Globus pallidus (tissue), 1 donor: ENCODE results near the gene TRABD2B.

ENCODE experiments used
- DNase-seq: peaks from one replicate; pipeline ENCODE4 v3.0.0-alpha.2; 2015; ENCODE audit warnings: low spot score

The TRABD2B gene

GRCh38 chr1:47908258-47908657, 88.9 kb downstream of the TRABD2B start:
- no peak for DNase-seq

DNA sequence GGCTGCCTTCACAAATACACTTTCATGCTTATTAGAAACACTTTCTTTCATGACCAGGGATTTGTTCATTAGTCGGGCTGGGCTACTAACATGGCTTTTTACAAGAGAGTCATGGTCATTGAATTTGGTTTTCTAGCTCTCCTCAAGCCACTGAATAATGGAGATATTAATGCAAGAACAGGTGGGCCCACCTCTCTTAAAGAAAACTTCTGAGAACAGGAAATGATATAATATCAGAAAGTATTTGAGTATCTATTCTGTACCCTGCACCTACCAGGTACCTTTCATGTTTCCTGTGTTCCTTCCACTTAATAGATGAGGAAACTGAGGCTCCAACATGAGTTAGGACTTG, 90.0 kb downstream of the TRABD2B start:
- DNase-seq: no peak

DNA sequence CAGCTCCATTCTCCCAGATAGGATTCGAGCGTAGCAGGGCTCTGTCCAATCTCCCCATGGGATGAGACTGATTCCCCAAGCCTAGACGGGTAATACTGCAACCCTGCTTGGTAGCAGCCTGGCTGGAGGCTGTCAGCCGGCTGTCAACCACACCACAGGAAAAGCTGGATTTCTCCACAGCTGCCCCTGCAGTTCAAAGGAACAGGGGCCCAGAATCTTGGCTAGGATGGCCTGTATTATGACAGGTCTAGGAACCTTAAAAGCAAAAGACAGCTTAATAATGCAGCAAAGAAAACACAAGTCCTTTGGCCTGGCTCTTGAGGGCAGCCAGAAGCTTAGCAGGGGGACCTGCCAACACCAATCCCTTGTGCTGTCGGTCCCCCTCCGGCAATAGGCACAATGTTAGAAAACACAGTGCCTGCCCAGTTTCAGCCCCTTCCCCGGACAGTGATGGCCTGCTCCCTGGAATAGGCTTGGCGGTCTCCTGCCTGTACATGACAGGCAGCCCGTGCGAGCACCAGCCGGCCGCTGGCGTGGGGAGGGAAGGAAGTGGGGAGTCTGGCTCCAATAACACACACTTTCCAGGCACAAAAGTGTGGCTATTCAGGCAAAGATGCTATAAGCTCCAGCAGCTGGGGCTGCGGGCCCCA, 90.5 kb downstream of the TRABD2B start:
- no peak for DNase-seq

DNA sequence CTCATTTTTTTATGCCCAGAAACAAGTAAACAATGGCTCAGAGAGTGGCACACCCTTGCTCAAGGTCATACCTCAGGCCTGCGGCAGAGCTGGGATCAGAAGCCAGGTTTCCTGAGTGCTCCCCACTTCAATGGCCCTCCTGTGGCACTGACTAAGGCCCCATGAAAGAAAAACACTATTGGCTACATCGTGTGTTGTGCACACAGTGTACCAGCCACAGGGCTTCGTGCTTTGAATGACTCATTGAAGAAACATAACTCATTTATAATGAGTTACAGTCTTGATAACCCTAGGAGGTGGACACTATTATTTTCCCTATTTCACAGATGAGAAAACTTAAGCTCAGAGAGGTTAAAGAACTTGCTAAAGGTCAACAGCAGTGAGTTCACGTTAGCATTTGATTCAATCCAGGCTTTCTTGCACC, 91.2 kb downstream of the TRABD2B start:
- no peak for DNase-seq

GRCh38 chr1:47903723-47904122, 93.5 kb downstream of the TRABD2B start:
- DNase-seq: no peak

- DNase-seq: no peak
These were observed 96.1 kb downstream of the TRABD2B start for GRCh38 chr1:47901001-47901575.

DNA sequence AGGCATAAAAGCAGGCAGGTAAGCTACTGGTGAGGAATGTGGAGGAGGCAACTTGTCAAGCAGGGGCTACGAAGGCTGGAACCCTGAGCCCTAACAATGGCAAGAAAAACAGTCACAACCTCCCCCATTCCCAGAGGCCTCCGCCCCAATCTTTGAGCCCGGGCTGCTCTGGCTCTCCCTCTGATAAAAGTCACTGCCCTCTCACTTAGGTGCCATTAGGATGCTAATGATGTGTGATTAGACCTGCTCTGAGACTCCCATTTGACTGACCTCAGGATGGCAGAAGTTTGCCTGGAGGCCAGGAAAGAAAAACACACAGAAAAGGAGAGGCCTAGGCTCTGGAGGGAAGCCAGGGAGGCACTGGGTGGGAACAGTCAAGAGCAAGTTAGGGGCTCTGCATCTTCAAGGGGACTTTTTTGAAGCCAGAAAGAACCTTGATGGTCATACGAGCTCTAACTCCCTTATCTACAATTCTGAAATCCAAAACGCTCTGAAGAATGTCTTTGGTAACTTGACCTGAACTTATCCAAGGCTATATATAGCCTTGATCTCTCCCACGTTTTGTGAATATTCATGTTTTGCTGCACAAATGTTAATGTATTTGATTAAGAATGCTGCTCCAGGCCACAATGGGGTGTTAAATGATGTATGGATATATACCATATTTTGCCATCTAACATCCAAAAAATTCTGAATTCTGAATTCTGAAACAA, 98.9 kb downstream of the TRABD2B start:
- DNase-seq: no peak

DNA sequence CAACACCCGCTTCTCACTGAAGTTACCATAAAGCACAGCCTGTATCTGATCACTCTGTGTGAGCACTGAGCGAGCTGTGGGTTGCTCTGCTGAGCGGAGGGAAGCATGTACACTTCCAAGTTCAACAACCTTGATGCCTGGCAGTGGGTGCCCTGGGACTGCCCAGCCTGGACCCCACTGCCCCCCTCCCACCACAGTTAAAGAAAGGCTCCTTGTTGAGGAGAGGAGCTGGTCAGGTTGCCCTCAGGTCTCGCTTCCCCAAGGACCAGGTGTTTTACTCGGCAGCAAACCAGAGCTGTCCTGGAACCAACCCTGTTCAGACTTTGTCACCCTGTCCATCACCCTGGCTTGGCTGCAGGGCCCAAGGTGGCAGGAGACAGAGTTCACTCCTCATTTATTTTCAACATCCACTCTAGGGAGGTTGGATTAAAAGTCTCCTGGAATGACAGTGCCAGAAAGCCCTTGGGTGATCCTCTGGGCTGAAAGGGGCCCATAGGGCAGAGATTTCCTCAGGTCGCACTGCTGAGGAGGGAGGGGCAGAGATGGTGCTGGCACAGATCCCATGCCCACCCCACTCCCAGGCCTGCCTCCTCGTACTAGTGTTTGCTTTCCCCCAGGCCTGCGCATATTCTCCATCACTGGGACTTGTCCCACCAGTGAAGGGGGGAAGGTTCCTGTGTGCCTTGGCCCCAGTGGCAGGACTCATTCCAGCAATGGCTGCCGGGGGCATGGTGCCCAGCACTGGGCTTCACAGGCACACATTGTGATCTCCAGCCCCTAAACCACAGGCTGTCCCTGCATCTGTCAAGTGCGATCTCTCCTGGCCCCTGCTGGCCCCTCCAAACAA, 101.7 kb downstream of the TRABD2B start:
- DNase-seq: no peak

- DNase-seq: no peak
These were observed 102.5 kb downstream of the TRABD2B start for GRCh38 chr1:47894410-47895278.

DNA sequence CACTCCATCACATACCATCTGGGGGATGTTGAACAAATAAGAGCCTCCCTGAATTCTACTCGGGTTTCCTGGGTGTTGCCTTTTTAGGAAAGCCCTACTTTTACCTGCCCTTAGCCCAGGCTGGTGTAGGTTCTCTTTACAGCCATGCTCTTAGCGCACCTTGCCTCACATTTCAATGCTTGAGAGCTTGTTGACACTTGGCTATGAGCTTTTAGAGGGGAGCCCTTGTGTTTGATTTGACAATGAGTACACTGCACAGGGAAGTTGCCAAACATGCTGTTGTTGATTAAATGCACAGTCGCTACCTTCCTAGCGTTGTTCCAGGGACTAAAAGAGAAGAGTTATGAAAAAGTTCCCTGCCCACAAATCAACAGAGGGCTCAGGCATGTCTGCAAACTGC, 103.8 kb downstream of the TRABD2B start:
- no peak for DNase-seq

GRCh38 chr1:47890779-47891178, 106.4 kb downstream of the TRABD2B start:
- DNase-seq: no peak

DNA sequence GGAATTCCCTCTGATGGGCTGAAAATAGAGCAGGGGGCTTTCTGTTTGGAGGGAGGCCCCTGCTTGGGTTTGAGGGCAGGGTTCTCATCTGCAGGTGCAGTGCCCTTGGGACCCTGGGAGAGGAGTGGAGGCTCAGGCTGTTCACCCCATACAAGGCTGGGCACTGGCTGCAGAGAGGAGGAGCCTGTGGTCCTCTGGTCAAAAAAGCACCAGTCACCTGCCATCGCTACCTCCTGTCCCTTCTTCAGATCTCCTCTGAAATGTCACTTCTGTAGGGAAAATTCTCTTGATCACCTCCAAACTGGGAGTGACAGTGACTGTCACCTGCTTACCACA, 108.9 kb downstream of the TRABD2B start:
- no peak for DNase-seq

- DNase-seq: no peak
These were observed 109.5 kb downstream of the TRABD2B start for GRCh38 chr1:47887475-47888293.

DNA sequence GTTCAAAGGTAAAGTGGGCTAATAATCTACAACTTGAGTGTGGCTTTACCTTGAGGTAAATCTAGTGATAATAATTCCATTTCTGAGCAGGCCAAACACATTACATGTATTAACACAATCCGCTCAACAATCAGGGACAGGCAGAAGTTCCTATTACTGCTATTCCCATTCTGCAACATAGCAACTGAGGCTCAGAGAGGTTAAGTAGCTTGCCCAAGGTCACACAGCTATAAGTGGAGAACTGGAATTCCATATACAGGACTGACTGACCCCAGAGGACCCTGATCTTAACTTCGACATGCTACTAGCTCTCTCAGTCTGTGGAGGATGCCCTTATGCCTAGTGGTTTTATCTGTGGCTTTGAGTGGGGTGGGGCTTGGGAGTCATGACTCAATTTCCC, 110.1 kb downstream of the TRABD2B start:
- DNase-seq: no peak

- DNase-seq: no peak
These were observed 111.0 kb downstream of the TRABD2B start for GRCh38 chr1:47886141-47886540.

- DNase-seq: no peak
These were observed 111.9 kb downstream of the TRABD2B start for GRCh38 chr1:47885062-47885830.

DNA sequence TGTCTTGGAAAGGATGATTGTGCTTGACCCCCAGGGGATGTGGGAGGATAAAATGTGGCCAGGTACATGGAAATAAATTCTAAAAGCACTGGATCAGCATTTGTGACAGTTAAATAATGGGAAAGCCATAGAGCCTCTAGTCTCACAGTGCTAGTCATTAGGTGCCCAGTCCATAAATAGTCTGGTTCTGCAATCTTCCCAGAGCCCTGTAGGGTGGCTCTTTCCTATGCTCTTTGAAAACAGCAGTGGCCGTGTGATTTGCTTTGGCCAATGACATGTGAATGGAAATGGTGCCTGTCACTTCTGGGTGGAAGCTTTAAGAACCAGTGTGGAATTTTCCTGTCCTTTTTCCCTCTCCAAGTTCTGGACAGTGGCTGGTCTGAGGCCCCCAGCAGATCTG, 113.2 kb downstream of the TRABD2B start:
- no peak for DNase-seq

DNA sequence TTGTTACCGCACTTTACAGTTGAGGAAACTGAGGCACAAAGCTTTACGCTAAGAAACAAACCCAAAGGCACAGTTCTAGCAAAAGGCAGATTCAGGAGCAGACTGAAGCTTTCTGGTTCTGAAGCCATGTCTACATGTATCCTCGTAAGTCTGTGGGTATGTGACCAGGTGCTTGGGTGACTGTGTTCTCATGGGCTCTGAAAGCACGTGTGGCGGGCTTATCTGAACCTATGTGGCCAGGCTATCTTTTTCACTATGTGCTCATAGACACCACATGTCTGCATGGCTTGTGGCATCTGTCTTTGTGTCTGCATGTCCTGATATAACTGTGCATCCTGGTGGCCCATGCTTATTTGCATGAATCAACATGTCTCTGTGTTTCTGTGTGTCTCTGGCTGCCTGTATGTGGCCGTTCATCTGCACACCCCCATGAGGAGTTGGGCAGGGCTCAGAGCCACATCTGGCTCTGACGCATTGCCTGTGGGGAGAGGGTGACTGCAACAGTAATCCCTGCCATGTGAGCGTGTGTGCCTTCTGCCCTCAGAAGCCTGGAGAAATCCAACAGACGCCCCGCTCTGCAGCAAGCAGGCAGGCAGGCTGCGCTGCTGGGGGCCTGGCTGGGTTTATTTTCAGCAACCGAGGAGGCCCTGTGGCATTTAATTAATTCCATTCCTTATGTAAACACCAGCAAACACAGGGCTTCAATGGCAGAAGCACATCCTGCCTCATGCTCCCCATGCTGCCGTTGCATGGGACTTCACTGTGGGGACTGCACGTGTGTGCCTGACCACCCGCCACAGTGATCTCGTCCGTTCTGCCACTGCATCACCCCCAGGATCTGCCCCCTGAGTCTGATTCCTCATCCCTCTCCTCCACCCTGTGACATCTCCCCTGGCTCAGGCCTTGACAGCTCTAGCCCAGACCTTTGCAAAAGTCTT, 115.4 kb downstream of the TRABD2B start:
- DNase-seq: no peak

GRCh38 chr1:47876587-47876963, 120.6 kb downstream of the TRABD2B start:
- DNase-seq: no peak
